NCI-H460 (cell line): ENCODE measurements around the gene S100A7A. TPM values are rescaled to one million over a fixed set of nuclear protein-coding genes. Genes with fewer than 3 reads are reported as not detected.
"Not testable (repeated sequence)": the region's sequence is repeated elsewhere in the genome, so short reads cannot be mapped to it uniquely, and the experiment has no call there.

ENCODE experiments used
- DNase-seq: peaks from one replicate; pipeline ENCODE4 v3.0.0-alpha.2; 2016; ENCODE audit warnings: low read depth; ENCODE audit errors: extremely low read depth
- total RNA-seq: library from RNA; depleted of rRNA; stranded (reverse); fragments of >200 nt; shearing (Covaris generic); gene quantifications from 2 replicates; pipeline ENCODE4 v1.2.3, GENCODE V29; 2014

S100A7A gene
- total RNA-seq, 1 experiment from 2014 or later, result not detected

DNA sequence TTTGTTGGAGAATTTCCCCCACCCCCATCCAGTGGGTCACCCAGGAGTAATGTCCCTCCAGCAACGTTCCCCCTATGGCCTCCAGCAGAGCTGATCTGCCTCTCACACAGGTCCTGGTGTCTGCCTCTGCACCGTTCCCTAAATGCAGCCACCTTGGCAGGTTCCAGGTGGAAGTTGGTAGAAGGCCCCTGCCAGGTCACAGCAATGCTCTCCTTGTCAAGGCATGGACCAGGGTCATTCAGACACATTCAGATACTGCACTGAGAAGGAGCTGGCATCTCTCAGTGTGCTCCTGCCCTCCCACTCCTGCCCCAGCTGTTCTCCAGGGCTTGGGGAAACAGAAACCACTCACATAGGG is 3.1 kb downstream of the S100A7A start:
- DNase-seq, result not testable (repeated sequence)

DNA sequence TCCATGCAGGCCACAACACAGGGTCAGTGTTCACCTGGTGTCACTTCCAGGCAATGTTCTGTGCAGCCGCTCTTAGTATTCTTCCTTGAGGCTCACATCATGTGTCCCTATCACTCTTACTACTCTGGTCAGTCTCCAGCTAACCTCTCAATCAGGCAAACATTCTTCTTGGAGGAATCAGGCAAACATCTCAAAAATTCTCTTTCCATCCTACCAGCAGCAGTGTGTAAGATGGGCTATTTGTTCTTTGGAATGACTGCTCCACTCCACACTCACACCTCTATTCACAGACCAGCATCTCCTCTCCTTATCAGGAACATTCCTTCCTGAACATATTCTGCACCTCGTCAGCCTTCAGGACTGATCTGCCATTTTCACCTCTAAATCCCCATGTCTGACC is 4.0 kb downstream of the S100A7A start:
- no peak for DNase-seq

DNA sequence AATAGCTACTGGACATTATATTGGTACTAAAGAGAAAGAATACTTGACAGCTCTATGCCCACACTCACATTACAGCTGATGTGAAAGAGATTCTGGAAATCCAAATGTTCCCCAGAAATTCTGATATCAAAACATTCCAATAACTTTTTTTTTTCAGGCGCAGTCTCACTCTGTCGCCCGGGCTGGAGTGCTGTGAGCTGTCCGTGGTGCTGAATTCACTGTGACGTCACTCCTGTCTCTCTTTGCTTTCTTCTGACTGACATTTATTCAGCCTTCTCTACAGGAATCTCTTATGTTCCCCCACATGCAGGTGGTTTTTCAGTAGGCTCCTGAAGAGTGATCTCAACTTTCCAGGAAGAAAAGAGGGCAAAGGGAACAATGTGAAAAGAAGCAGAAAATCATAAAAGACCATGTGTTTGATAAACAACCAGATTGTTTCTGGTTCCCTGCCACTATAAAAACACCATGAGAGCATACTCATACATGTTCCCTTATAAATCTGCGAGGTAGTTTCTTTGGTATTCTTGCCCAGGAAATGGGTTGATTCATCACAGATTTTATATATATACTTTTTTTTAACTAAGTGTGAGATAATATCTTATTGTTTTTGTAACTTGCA is 6.2 kb downstream of the S100A7A start:
- peak; percentile 69 for DNase-seq

DNA sequence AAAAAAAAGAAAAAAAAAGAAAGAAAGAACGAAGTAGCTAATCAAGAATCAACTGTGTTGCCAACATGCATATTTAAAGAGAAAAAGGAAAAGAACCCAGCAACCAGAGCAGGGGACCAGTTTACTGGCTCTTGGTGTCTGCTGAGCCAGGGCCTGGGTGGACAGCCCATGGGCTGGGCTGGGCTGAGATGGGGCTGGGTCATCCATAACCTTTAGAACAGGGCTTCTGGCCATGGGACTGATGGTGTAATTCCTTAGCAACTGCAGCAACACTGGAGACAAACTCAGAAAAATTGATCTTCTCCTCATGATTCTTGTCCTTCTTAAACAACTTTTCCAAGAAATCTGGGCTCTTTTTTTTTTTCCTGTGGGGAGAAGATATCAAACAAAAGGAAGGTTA is 10.5 kb downstream of the S100A7A start:
- no peak for DNase-seq

DNA sequence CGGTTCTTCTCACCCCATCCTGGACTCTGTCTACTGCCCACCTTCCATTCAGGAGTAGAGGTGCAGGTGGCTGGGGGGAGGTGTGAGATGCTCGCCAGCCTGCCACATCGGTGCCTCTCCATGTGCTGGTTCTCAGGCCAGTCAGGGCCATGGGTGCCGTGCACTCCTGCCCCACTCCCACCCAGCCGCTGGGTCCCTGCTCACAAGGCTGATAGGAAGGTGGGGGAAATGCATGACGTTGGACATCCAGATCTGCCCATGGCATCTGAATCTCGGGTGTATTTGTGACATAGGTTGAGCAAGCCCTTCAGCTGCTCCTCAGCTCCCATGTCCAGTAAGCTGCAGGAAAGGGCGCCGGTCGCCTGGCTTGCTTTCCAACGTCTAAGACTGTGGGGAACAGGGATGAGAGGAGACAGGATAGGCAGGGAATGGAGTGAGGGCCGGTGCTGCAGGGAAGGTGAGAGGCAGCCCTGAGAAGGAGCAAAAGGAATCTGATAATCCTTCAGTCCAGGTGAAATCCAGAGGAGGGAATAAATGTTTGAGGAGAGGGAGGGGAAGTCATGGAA is 11.8 kb downstream of the S100A7A start:
- no peak for DNase-seq

DNA sequence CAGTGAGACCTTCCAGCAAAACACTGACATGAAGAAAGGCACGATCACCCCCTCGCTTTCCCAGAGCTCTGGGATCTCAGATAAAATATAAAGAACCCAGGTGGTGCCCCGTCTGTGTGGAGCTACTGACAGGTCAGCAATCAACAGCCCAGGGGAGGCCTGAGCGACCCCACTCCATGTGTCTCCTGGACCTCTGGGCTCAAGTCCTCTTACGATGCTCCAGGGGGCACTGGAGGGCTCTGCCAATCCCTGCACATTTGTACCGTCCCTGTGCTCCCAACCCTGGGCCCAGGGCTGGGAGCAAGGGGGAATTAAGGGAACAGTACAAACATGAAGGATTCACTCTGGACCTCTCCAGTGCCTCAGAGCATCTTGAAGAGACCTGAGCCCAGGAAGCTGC is 12.5 kb downstream of the S100A7A start:
- DNase-seq, result no peak

DNA sequence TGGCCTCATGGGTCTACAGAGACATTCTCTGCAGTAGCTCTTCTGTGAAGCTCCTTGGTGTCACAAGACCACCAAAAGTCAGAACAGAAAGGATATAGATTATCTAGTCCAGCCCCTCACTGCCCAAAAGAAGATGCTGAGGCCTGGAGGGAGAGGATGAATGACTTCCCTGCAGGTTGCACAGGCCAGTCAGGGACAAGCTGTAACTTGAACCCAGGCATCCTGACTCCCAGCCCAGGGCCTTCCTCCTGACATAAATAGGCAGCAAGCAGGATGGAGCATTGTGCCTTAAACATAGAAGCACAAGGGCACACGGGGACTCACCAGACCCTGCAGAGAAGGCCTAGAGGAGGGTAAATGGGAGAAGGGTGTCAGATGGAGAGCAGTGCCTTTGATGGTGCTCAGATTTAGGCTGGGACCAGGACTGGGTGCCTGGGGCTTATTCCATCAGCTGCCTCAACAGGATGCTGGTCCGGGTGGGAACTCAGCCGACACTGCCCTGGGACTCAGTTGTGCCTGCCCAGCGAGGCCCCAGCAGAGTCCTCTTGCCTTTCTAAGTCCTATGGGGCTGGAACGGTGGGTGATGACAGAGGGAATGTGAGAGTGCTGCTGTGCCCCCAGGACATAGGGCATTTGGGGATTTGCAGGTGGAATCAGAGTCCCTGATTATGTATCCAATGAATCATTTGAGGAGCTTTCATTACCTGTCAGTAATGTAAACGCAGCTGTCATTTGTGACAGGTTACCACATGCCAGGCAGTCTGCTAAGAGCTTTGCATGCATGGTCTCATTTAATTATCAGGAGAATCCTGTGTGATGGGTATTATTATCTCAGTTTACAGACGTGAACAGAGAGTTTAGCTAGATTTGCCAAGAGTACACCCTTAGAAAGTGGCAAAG is 13.2 kb downstream of the S100A7A start:
- no peak for DNase-seq

DNA sequence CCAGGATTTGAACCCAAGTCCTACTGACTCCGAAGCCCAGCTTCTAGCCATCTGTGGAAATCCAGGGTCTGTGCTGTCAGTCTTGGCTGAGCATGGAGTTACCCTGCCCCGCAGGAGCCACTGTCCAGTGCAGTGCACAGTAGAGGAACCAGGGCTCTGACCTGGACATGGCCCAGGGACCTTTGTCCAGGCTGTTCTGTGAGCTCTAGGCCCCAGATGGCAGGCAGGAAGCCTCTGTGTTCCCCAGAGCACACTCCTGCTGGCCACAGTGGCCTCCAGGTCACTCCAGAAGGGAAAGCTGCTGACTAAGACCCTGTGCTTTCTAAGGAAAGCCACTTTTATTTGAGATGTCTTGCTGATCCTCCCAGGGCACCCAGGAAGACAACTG is 13.8 kb downstream of the S100A7A start:
- DNase-seq, result no peak

DNA sequence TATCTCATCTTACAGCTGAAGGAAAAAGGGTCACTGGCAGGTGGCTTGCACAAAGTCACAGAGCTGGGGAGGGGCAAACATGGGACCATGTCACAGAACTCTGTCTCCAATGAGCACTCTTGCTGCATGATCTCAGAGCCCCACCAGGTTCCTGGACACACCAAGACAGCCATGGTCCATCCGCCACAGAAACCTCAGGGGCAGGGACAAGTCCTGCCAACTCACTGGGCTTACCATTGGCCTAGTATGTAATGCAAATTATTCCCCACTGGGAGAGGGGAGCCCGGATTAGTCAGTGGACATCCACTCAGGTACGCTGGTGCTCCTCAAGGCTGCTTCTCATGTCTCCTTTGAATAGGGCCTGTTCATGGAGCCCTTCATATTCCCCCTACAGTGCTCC is 14.2 kb downstream of the S100A7A start:
- DNase-seq, result no peak

DNA sequence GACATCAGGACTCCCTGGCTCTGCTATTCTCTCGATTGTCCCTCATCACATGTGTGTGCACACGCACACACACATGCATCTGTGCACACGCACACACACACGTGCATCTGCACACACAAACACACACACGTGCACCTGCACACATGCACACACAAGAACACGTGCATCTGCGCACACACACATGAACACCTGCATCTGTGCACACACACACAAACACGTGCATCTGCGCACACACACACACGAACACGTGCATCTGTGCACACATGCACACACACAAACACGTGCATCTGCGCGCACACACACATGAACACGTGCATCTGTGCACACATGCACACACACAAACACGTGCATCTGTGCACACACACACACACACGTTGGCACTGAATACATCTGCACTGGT is 14.7 kb downstream of the S100A7A start:
- DNase-seq, result no peak

DNA sequence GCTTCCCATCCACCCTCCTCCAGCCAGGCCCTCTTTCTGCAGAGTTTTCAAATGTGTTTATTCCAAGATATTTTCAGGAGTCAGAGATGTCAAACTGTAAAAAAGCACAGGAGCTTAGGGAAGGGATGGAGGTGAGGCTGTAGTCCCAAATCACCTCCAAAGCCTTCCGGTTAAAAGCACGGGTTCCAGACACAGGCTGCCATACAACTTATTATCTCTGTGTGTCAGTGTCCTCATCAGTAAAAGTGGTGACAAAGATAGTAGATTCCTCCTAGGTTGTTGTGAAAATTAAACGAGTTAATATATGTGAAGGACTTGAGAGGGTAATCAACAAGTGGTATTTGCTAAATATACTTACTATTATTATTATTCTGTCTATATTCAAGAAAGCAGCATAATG is 15.1 kb downstream of the S100A7A start:
- DNase-seq, result no peak

DNA sequence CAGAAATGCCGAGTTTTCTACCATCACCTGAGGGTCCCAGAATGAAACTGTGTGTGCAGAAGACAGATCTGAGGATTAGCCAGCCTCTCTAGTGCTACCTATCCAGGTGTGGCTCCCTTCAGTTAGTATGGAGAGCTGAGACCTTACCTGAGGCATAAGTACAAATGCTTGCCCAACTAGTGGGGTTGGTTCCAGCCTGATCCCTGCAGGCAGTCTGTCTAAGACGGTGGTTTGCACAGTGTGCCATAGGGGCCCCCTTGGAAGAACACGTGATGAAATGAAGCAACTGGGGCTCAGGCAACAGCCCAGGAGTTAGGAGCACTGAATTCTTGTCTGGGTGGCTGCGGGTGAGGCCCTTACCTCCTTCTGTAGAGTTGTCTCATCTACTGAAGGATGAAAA is 15.6 kb downstream of the S100A7A start:
- DNase-seq, result no peak

DNA sequence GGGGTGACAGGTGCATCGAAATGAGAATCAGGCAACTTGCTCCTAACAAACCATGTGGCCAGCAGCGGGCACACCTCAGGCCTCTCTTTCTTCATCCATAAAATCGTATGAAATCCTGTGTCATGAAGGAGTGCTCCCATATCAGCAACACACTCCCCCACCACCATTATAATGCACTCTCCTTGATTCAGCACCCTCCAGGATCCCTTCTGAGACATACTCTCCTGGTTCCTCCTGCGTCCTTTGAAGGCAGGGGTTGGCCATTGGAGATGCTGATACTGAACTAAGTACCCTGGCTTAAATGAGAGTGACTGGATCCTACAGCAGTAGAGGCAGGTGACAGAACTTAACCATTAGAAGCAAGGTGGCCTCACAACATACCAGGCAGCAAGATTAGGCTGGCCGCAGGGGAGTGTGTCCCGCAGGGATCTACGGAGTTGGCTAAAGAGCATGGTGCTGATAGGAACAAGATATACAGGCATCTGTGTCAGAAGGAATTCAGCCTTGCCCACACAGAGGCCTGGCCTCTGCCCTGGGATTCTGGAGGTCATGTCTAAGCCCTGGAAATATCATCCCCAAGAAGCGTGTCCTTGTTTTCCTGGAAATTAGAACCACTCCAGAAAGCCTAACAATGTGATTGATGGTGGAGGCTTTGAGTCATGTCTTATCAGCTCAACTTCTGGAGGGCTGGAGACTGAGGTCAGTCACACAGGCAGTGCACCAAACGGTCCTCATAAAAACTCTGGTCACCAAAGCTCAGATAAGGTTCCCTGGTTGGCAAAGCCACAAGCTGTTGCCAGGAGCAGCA is 16.8 kb downstream of the S100A7A start:
- no peak for DNase-seq

DNA sequence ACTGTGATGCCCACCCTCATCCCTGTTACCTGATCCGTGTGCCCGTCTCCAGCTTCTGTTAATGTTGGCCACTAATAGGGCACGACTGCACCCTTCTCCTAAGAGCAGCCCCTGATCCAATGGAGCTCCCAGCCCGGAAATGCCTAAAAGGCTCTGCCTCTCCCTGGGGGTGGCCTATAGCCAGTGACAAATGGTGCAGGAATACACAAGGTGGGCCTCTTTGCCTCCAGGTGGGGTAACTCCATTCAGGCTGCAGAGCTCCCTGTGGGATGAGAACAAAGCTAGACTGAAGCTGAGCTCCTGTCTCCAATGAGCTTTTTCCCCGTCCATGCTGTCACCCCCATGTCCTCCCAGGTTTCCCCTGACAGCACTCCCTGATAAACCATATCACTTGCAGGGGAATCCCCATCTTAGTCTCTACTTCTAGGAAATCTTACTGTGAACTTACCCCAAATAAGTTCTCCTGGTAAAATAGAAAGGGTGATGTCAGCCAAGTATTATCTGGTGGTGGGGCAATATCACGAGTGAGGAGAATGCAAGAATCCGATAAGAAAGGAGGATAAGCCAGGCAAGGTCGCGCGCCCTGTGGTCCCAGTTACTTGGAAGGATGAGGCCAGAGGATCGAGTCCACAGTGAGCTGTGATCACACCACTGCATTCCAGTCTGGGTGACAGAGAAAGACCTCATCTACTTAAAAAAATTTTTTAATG is 18.6 kb downstream of the S100A7A start:
- no peak for DNase-seq

DNA sequence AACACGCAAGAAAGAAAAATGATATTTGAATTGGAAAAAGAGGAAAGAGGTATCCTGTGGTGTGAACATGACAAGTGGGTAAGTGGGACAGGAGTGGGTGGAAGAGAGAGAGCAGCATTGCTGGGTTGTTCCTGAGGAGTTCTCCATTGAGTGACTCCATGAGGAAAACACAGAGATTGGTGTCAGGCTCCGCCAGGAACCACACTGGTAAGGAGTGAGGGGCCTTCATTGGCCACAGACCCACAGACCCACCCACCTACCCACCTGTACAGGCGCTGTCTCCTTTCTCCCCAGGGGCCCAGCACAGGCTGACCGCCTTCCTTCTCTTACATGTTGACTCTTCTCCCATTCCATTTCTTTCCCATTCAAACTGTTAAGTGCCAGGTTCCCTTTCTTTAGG is 20.9 kb downstream of the S100A7A start:
- DNase-seq, result no peak

DNA sequence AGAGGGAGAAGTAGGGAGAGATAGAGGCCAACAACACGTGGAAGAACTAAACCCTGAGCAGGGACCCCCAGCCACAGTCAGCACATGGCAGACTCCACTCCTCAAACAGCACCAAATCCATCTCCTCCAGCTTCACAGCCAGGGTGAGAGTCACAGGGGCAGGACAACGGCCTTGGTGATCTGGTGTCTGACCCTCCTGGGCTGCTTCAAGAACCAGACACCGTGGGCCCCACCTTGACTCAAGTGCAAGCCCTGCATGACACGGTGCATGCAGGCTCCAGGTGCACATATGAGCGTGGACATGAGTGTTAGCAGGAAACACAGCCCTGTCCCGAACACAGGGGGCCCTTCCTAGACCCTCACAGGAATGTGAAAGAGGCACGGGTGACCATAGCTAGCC is 22.3 kb downstream of the S100A7A start:
- DNase-seq, result no peak

DNA sequence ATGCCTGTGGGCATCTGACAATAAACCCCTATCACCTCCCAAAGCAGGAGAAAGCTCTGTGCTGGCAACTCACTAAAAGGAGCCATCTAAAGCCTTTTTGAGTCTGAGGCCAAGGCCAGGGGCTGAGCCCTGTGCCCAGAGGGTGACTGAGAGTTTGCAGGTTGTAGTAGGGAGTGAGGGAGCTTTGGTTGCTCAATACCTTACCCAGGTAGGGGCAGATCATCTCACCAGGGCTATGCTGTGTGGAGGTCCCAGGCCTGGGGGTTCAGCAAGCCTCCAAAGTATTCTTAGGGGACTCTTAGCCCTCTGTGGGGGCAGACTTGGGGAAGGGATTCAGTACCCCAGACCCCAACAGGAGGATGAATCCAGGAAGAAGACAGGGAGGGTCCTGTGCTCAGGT is 23.0 kb downstream of the S100A7A start:
- DNase-seq, result no peak

DNA sequence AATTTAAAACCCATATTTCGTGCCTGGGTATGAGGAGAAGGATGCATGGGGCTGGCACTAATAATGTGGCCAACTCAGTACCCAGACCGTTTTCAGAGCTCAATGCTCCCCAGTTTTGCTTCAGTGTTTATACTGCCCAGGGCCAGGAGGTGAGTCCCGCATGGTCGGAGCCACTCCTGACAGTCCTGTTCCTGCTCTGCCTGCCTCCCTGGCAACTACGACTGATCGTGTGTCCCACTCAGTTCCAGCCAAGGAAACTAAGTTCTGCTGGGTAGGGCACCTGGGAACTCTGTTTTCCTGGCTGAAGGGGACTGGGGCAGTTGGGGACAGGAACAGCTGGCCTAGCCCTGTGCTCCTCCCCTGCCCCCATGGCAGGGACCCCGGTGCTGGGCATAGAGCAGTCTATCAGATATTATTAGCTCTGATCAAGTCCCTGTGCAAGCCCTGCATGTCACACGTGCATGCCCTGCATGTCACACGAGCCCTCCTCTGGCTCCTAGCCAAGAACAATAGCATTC is 25.0 kb downstream of the S100A7A start:
- DNase-seq, result no peak

DNA sequence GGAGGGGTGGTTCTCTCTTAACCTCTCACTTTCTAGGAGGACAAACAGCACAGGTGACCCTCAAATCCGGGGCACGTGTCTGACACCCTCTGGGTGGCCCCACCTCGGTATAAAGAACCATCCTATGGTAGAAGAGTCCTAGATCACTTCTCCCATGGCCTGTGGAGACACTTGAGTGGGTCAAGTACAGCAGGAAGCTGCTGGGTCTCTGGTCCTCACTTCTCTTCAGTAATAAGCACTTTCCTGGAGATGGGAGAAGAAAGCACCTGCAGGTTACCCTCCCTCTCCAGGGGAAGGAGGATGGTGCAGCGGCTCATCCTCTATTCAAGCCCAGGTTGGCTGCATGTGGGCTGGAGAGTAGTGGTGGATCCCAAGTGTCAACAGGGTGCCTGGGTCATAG is 27.2 kb downstream of the S100A7A start:
- no peak for DNase-seq

DNA sequence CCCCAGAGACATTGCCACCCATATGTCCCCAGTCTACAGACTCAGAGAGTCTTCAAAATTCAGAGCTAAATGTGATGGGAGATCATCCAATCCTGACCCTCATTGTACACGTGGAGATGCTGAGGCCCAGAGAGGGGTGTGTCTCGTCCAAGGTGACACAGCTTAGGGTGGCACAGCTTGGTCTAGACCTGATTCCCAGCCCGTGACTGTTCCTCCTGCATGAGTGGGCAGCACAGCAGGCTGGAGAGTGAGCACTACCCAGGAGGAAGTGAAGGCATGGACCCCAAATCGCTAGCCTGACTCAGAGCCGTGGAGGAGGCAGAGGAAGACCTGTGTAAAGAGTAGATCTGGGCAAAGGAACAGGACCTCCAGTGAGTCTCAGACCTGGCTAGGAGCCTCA is 27.8 kb downstream of the S100A7A start:
- no peak for DNase-seq
